Thyroid gland (tissue), 4 donors: ENCODE data around the gene SIPA1L3. TPM values are rescaled to one million over a fixed set of nuclear protein-coding genes. Genes with fewer than 3 reads are reported as not detected.
"Not testable (repeated sequence)": the region's sequence is repeated elsewhere in the genome, so short reads cannot be mapped to it uniquely, and the experiment has no call there.

ENCODE experiments used
- DNase-seq, 2 donors: peaks; one replicate each; pipeline ENCODE4 v3.0.0-alpha.2; 2019
- H3K27ac ChIP-seq, 3 donors: fragments of 200-600 bp; sonication (generic); 1 replicate in 2 of 3; 2 replicates in 1 of 3; pipeline ENCODE4 v1.5.1; 2016 to 2019; ENCODE audit warnings: mild to moderate bottlenecking in 1 of 3, moderate library complexity in 1 of 3
- H3K27me3 ChIP-seq: fragments of 200-600 bp; sonication (generic); one replicate; pipeline ENCODE4 v1.5.1; 2019
- H3K36me3 ChIP-seq, 2 donors: fragments of 200-600 bp; sonication (generic); one replicate each; pipeline ENCODE4 v1.5.1; 2016 to 2019
- H3K4me1 ChIP-seq, 2 donors: fragments of 200-600 bp; sonication (generic); one replicate each; pipeline ENCODE4 v1.5.1; 2017 to 2019
- H3K4me3 ChIP-seq, 3 donors: fragments of 200-600 bp; sonication (generic); replicated peaks in 1 of 3; 1 replicate in 2 of 3; 2 replicates in 1 of 3; pipeline ENCODE4 v1.5.1; 2016; ENCODE audit warnings: mild to moderate bottlenecking in 1 of 3
- H3K9me3 ChIP-seq: fragments of 200-600 bp; sonication (generic); one replicate; pipeline ENCODE4 v1.5.1; 2017
- POLR2A ChIP-seq, 2 donors: fragments of 450-650 bp; IDR thresholded peaks; one replicate each; pipeline ENCODE4 v1.6.1; 2017; ENCODE audit warnings: antibody characterized with exemption in 2 of 2, mild to moderate bottlenecking in 2 of 2, moderate library complexity in 1 of 2
- WGBS, 2 donors: methylation state at CpG; one replicate each; pipeline ENCODE4 v1.1.5; 2017; 5-methylcytosine and 5-hydroxymethylcytosine counted together
- intact Hi-C: fragments of 100-400 bp; cut with DNase I; formaldehyde crosslinking; loops from one replicate; pipeline ENCODE4 v1.15.1; 2023
- total RNA-seq, 4 donors: library from RNA; depleted of rRNA; stranded (reverse); fragments of >200 nt; gene quantifications; one replicate each; pipeline ENCODE4 v1.2.3, GENCODE V29; 2016
- TF ChIP-seq, protein P1 (sequence below), 6 experiments: fragments of 200-600 bp in 3 of 6; fragments of 450-650 bp in 3 of 6; sonication (generic) in 3 of 6; IDR thresholded peaks; one replicate each; pipeline ENCODE4 v1.5.1; 2016 to 2019; ENCODE audit warnings: antibody characterized with exemption in 6 of 6, mild to moderate bottlenecking in 2 of 6, inconsistent platforms in 1 of 6, moderate library complexity in 1 of 6

SIPA1L3 gene
- total RNA-seq, 4 donors from 2014 or later: 39.4 to 130 (median 116) TPM

DNA sequence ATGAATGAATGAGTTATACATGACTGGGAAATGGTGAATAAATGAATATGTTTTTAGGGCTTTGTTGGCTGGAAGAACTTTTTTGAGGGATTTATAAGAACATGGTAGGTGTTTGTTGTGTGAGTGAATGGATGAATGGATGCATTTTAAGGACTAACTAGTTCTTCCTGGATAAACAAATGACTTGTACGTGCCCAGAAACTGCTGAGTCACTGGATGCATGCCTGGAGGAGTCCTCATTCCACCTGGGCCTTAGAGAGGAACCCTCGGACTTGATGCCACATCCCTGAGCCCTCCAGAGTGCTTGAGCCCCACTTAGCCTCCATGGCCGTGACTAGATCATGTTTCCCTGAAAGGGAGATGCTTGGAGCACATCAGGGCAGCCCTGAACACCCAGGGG lies 163.6 kb downstream of the SIPA1L3 start:
- intact Hi-C loops: no loop called here
- Histone ChIP-seq H3K4me1 (peaks cover 30 to 35% of the 10 kb centered on the region in 2 donors), H3K27me3 (no peaks in the 10 kb centered on the region), H3K36me3 (no peaks in the 10 kb centered on the region), H3K9me3 (no peaks in the 10 kb centered on the region), H3K4me3 (no peak overlapping the region), H3K27ac (peak overlapping the region; percentile 56 to 87 (median 85))
- WGBS, 2 donors: 23 to 42% methylated on average over 3 of the region's 3 CpGs
- peak in 1 of 2 donors; percentile 38 for TF ChIP-seq POLR2A (IDR thresholded peaks at IDR 0.05)
- TF ChIP-seq, protein P1, sequence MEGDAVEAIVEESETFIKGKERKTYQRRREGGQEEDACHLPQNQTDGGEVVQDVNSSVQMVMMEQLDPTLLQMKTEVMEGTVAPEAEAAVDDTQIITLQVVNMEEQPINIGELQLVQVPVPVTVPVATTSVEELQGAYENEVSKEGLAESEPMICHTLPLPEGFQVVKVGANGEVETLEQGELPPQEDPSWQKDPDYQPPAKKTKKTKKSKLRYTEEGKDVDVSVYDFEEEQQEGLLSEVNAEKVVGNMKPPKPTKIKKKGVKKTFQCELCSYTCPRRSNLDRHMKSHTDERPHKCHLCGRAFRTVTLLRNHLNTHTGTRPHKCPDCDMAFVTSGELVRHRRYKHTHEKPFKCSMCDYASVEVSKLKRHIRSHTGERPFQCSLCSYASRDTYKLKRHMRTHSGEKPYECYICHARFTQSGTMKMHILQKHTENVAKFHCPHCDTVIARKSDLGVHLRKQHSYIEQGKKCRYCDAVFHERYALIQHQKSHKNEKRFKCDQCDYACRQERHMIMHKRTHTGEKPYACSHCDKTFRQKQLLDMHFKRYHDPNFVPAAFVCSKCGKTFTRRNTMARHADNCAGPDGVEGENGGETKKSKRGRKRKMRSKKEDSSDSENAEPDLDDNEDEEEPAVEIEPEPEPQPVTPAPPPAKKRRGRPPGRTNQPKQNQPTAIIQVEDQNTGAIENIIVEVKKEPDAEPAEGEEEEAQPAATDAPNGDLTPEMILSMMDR (IDR thresholded peaks at IDR 0.05): no peak
- peak; percentile 94 to 96 for DNase-seq

DNA sequence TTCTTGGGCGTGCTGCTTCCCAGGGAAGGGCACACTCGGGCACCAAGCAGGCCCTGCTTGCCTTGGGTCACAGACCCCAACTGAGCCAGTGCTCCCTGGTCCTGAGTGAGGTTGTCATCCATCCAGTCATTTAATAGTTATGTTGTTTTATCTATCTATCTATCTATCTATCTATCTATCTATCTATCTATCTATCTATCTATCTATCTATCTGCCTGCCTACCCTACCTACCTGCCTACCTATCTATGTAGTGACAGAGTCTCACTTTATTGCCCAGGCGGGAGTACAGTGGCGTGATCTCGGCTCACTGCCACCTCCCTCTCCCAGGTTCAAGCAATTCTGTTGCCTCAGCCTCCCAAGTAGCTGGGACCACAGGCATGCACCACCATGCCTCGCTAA lies 164.0 kb downstream of the SIPA1L3 start:
- H3K36me3 ChIP-seq, DNase-seq, H3K4me3 ChIP-seq, H3K9me3 ChIP-seq, H3K27me3 ChIP-seq, intact Hi-C loops: not testable (repeated sequence)
- Histone ChIP-seq H3K4me1 (peaks cover 30 to 35% of the 10 kb centered on the region in 2 donors), H3K27ac (peak overlapping the region; percentile 56 to 87 (median 56))
- WGBS, 2 donors: 93 to 97% methylated on average over 6 of the region's 6 CpGs

DNA sequence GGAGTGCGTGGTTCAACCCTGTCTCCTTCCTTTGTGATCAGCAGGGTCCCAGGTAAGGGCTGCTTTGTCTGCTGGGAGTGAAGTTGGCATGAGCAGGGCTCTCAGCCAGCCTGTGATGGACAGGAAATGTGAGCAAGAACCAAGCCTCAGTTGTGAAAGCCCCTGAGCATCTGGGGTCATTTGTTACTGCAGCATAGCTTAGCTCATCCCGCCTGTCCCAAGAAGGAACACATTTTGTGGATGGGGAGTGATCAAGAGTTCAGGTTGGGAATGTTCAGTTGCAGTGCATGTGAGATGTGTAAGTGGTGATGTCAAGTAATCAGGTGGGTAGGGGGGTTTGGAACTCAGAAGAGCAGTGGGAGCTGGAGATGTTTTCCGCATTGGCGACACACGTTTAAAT lies 164.6 kb downstream of the SIPA1L3 start:
- peaks cover 30 to 39% of the 10 kb centered on the region in 2 donors for H3K4me1 ChIP-seq
- intact Hi-C loops: no loop called here
- no peak overlapping the region for H3K4me3 ChIP-seq
- no peak for DNase-seq
- WGBS, 2 donors: 93 to 98% methylated on average over 5 of the region's 5 CpGs
- H3K27me3 ChIP-seq: no peaks in the 10 kb centered on the region
- TF ChIP-seq, protein P1 (IDR thresholded peaks at IDR 0.05): no peak
- TF ChIP-seq POLR2A (IDR thresholded peaks at IDR 0.05): no peak
- no peaks in the 10 kb centered on the region for H3K36me3 ChIP-seq
- H3K27ac ChIP-seq: peak overlapping the region; percentile 56 to 87 (median 56)
- no peaks in the 10 kb centered on the region for H3K9me3 ChIP-seq

DNA sequence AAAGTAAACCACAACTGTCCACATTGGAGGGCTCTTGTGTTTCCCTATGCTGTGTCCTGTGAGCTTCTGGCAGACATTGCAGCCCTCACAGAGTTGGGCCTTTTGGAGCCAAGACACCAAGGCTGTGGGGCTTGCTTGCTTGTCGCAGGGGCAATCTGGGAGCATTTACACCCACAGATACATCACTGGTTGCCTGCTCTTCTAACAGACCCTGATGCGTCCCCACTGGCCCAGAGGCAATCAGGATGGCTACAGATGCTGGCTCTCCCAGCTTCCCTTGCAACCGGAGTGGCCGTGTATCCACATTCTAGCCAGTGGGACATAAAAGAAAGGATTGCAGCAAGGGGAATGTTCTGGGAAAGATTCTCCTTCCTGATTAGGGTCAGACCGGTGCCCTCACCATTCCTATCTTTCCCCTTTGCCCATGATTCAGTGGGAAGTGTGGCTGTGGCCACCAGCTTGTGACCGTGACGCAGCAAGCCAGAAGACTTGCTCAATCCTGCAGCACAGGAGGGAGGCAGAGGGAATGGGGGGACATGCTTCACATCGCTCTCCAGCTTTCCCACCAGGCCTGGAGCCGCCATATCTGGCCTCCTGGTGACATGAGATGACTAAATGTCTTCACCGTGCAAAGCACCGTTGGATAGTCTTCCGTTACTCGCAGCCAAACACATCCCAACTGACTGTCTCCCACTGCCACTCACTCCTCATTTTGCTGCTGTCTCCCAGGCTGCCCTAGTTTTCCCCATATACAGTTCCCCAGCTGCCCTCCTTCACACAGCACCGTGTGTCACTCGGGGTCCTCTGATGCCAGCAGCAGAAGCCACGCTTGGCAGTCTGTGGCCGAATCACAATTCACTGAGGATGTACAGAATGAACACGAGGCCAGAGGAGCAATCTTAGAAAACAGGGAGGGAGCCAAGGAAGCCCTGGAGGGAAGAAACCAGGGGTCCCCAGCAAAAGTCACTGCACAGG lies 166.1 kb downstream of the SIPA1L3 start:
- Histone ChIP-seq H3K4me3 (no peak overlapping the region), H3K36me3 (no peaks in the 10 kb centered on the region), H3K27me3 (no peaks in the 10 kb centered on the region), H3K4me1 (peaks cover 30 to 39% of the 10 kb centered on the region in 2 donors), H3K27ac (peak overlapping the region in 2 of 3 donors; percentile 17 to 39), H3K9me3 (no peaks in the 10 kb centered on the region)
- intact Hi-C loops: no loop called here
- TF ChIP-seq, protein P1 (IDR thresholded peaks at IDR 0.05): no peak
- TF ChIP-seq POLR2A (IDR thresholded peaks at IDR 0.05): no peak
- 93 to 96% methylated on average over 13 to 18 of the region's 18 CpGs for WGBS, 2 donors
- no peak for DNase-seq

DNA sequence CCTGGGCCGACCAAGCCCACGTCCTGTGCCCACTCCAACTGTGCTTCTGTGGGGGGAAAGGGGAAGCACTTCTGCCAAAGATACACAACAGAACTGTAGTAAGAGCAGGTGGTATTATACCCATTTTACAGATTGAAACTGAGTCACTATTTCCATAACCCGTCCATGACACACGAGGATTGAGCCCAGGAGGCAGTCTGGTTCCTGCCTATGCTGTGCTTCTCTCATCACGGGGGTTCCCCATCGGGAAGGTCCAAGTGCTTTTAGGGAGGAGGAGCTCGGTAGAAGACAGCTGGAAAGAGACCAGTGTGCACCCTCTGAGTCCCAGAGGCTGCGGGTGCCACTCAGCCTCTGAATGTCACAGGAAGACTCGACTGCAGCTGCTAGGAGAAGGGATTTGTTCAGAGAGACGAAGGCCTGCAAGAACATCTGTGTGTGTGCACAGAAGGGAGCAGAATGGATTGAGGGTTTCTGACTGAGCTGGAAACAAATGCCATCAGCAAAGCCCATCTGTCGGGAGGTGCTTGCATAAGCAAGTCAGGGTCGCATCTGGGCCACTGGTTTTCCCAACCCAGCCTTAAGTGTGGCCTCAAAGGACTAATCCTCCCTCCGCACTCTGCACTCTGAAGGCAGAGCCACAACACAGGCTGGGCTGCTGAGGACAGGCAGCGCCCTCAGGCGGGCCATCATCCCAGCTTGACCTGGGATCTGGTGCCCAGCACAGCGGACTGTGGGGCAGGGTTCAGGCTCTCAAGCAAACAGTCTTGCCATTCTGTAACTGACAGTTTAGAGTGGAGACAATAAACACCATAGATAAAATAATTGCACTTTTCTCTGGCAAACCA lies 167.1 kb downstream of the SIPA1L3 start:
- H3K27ac ChIP-seq: no peak overlapping the region
- no peaks in the 10 kb centered on the region for H3K36me3 ChIP-seq
- no peak for TF ChIP-seq POLR2A (IDR thresholded peaks at IDR 0.05)
- TF ChIP-seq, protein P1 (IDR thresholded peaks at IDR 0.05): no peak
- H3K9me3 ChIP-seq: no peaks in the 10 kb centered on the region
- H3K4me3 ChIP-seq: no peak overlapping the region
- intact Hi-C loops: no loop called here
- peaks cover 27 to 32% of the 10 kb centered on the region in 2 donors for H3K4me1 ChIP-seq
- no peaks in the 10 kb centered on the region for H3K27me3 ChIP-seq
- no peak for DNase-seq
- WGBS, 2 donors: 82 to 84% methylated on average over 15 to 16 of the region's 16 CpGs
